GM21423 (cell line): ENCODE data around the gene PPY.
"Not testable (repeated sequence)": the region's sequence is repeated elsewhere in the genome, so short reads cannot be mapped to it uniquely, and the experiment has no call there.

ENCODE experiments used
- ATAC-seq: cut with Tn5 transposase; IDR thresholded peaks from one replicate; pipeline ENCODE4 v1.9.1; 2021; ENCODE audit warnings: mild to moderate bottlenecking, moderate library complexity; ENCODE audit not compliant: unreplicated experiment

PPY gene

DNA sequence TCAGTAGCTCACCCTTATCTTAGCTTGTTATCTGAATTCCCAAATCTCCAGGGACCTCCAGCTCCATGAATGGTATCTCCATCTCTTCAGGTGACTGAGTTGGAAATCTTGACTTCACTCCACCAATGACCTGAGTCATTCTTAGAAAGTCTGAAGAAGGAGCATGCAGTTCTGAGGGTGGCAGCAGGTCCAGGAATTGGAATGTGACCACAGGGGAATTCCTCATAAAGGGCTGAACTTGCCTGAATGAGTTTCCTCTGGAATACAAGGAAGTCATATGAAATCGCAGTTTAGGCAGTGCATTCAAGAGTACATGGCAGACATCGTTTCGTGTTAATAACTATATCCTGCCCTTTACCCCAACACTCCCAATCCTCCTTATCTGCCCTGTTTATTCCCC is 24.0 kb upstream of the PPY start:
- ATAC-seq: no peak

DNA sequence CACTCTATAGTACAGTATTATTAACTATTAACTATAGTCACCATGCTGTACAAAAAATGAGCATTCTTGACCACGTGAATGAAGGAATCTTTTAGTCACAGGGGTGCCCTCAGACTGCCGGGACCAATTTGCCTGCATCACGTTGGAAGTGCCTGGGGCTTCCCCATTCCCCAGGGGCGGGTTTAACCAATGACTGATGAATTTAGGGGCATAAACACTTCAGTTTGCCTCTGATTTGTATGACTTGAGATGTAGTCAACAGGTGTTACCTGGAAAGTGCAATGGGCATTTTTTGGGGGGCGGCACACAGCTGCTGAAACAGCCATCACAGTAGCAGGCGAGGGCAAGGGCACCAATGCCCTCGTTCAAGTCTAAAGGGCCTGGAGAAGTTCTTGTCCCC is 20.2 kb upstream of the PPY start:
- no peak for ATAC-seq

DNA sequence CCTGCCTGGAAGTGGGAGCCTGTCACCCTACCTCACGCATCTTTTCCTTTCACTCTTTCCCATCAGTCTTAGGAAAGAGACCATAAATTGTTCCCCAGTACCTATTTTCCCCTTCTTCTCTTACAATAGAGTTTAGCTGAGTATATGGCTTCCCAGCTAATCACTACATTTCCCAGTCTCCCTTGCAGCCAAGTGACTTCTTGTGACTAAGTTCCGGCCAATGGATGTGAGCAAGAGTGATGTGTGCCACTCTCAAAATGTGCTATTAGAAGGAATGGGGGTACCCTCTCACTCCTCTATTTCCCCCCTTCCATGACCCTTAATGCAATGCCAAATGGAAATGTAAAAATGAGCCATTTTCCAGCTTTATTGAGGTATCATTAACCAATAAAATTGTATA is 19.7 kb upstream of the PPY start:
- ATAC-seq: no peak

DNA sequence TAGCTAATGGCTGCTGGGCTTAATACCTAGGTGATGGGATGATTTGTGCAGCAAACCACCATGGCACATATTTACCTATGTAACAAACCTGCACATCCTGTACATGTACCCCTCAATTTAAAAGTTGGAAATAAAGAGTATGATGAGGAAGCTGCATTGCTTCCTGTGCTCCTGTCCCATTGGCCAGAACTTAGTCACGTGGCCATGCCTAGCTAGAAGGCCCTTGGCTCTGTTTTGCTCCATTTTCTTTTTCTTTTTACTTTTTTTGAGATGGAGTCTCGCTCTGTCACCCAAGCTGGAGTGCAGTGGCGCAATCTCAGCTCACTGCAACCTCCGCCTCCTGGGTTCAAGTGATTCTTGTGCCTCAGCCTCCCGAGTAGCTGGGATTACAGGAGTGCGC is 19.0 kb upstream of the PPY start:
- ATAC-seq: not testable (repeated sequence)

DNA sequence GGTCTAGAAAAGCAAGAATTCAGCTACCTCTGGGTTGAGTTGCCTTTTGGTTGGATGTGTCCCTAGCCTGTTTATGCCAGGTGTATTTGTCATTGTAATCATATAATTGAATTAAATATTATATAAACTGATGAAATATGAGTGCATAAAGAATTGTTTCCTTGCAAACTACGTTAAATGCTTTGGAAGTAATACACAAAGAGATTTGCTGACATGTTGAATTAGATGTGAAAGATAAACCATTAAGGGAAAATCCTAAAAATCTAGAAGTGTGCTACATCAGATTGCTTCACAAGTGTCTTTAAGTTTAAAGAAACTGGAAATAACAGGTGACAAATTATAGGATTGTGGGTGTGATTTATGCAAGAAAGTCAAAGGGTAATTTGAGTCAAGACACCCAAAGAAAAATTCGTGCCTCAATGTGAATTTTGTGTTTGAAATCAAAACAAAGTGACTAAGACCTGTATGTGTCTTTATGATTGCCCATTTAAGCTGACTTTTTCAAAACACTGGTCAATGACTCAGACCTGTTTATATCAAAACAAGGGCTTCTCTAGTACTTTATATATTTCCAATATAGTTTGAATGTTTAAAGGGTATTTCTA is 16.6 kb upstream of the PPY start:
- no peak for ATAC-seq

DNA sequence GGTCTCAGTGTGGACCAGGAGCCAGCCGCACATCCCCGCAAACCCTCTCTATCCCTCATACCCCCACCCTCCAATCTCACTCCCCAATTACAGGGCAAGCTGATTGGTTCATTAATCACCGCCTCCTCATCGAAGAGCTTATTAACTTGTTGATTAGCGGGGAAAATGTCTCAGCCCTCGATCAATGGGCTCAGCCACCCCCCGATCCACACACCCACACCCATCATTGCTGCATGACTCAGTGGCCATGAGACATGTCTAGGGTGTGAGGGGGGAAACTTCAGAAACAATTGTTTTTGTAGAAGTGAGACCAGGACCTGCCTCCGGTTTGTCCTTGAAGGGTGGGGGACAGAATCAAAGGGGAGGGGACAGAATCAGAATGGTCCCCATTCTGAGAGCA is 13.9 kb upstream of the PPY start:
- ATAC-seq: no peak

DNA sequence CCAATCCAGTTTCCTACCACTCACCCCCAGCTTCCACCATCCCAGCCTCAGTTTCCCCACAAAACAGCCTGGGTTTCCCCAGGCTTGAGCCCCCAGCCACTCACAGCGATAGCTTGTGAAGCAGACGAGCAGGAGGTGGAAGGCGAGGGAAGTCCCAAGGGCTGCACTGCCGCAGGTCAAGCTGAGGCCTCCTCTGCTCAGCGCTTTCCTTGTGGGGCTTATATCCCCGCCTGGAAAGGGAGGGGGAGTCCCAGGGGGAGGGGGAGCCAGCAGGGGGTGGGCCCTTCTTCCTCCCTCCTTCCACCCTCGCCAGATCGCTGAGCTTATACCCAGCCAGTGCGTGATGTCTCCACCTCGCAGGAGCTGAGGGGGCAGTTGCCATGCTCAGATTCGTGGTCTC is 11.5 kb upstream of the PPY start, which contains the start of gene PYY:
PYY (minus strand) TSS at position 195 of the 400 bp plus-strand sequence. CDS start 457 bp downstream, outside the sequence.
- ATAC-seq: no peak

DNA sequence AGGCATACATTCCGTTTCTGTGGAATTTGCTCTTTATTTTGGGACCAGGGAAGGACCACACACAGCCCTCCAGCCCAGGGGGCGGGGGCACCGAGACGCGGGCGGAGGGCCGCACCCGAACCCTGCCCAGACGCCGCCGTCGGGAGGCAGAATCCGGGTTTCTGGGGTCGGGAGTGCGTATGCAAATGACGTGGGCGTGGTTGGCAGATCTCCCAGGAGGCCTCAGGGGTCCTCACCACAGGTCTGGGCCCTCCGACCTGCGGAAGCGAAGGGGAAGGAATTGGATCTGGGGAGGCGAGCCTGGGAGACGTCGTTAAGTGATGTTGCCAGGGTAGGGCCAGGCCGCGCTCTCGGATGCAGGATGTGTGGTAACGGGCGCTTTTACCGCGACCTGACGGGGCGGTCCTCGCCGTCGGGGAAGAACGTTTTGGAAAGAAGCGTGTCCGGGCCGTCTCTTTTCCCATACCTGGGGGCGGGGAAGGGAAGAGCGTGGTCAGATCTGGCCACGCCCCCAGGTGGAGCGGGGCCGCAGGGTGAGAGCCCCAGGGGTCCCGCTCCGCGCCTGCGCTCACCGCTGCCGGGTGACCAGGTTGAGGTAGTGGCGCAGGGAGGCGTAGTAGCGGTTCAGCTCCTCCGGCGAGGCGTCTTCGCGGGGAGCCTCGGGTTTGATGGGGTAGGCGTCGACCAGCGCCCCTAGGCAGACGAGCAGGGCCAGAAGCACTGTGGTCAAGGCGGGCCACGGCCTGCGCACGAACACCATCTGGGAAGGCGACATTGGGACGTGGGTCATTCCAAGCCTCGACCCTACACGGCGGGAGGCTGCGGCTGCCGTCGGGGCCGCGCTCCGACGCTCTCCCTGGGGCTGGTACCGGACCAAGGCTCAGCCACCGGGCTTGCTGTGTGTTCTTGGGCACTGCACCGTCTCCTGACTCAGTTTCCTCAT is 10.7 kb upstream of the PPY start:
- no peak for ATAC-seq

DNA sequence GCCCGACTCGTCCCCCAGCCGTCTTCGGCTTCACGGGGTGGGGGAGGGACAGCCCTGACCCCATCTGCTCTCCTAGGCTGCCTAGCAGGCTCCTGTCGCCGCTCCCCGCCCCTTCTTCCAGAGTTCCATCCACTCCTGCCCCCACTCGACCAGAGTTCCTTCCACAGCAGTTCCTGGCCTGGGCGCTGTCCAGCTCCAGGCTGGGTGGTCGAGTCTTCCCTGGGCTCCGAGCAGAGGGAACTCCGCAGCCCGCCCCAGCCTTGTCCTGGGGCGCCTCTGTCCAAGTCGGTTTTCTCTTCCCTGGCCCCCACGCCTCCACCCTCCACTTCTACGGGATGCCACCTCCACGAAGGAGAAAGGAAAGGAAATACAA is 10.1 kb upstream of the PPY start:
- no peak for ATAC-seq

DNA sequence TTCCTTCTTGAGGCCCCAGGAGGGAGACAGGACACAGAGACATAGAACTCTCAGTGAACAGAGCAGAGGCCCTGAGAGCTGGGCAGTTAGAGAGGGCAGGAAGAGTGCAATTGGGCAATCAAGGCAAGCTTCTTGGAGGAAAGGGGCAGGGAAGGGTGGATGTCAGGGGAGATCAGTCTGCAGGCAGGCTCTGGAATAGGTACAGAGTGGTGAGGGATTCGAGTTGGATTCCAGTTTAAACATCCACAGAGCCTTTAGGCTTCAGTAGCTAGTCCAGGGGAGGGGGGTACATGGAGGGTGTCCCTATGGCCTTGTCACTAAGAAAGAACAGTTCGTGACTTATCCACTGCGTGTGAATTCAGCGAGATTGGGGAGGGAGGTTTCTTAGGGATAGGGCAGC is 9.5 kb upstream of the PPY start:
- no peak for ATAC-seq

DNA sequence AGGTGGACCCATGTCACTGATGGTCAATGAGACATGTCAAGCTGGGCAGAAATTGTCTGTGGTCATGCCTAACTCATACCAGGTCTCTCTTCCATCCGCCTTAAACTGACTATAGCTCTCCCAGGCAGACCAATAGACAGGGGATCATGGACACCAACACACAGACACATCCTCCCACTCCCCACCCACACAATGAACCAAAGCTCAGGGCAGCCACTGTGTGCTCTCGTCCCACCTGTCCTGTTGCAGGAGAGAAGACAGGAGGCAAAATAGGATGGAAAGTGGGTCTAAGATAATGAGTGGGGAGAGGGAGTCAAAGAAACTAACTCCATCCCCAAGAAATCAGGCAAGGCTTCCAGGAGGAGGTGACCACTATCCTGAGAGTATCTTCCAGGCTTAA is 8.3 kb upstream of the PPY start:
- ATAC-seq: no peak

DNA sequence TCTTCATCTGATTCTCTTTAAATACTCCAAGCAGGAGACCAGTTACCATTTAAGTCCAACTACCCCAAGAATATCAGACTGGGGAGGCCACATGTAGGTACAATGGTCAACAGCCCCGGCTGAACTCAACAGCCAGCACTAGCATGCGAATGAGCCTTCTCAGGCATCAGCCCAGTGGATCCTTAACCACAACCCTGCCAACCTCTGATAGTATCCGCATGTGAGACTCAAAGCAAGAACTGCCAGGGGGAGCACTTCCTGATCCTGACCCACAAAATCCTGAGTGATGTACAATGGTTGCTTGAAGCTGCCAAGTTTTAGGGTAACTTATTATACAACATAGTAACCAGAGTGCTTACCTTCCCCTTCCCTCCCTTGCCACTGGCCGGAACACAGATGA is 7.5 kb upstream of the PPY start:
- ATAC-seq: no peak

DNA sequence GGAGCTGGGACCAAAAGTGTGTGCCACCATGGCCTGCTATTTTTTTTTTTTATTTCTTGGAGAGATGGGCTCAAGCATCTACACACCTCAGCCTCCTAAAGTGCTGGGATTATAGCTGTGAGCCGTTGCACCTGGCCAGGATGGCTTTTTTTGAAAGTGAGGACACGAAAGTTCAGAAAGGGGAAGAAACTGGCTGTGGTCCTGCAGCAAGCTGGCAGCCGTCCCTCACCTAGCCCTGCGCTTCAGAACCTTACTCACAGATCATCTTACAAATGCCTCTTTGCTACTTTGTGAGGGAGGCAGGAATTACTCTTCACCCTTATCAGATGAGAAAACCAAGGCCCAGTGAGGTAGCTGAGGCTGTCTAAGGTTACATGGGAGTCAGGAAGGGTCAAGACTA is 4.5 kb upstream of the PPY start:
- ATAC-seq: no peak

DNA sequence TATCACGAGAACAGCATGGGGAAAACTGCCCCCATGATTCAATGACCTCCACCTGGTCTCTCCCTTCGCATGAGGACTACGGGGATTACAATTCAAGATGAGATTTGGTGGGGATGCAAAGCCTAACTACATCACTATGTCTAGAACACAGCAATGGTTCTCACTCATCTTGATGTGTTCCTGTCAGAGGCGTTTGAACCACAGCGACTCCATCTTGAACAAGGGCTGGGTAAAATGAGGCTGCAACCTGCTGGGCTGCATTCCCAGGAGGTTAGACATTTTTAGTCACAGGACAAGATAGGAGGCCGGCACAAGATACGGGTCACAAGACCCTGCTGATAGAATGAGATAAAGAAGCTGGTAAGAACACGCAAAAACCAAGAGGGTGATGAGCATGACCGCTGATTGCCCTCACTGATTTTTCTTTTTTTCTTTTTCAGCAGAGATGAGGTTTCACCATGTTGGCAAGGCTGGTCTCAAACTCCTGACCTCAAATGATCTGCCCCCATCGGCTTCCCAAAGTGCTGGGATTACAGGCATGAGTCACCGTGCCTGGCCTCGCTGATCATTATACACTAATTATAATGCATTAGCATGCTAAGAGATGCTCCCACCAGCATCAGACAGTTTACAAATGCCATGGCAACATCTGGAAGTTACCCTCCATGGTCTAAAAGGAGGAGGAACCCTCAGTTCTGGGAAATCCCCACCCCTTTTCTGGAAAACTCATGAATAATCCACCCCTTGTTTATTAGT is 3.0 kb upstream of the PPY start:
- no peak for ATAC-seq

DNA sequence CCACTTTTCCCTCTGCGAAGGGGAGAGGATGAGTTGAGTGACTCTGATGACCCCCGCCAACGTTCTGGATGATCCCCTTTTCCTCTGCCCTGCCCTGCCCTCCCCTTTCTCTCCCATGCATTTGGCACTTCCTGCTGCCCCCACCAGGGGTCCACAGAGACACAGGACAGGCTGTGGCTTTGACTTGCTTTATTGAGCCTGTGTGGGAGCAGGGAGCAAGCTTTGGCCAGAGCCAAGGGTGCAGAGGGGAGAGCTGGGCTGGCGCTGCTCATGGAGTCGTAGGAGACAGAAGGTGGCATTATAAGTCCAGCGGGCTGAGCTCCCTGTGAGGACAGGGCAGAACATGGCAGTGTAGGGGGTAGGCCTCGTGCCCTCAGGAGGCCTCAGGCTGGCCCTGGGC is 1.6 kb downstream of the PPY start:
- ATAC-seq: no peak

DNA sequence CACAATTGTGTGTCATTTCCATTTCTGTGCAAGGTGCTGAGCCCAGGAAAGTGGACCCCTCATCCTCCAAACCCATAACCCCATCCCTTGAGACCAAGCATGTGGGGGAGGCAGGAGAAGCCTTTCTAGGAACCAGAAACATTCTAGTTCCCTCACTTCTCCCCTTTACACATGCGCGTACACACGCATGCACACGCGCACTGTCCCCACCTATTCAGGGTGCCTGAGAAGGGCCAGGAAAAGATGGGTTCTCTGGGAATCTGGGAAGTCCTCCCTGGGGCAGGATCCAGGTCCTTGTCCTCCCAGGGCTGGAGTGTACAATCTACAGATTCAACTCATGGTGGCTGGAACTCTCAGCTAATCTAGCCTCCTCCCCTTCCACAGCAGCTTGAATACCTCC is 2.4 kb downstream of the PPY start:
- no peak for ATAC-seq

DNA sequence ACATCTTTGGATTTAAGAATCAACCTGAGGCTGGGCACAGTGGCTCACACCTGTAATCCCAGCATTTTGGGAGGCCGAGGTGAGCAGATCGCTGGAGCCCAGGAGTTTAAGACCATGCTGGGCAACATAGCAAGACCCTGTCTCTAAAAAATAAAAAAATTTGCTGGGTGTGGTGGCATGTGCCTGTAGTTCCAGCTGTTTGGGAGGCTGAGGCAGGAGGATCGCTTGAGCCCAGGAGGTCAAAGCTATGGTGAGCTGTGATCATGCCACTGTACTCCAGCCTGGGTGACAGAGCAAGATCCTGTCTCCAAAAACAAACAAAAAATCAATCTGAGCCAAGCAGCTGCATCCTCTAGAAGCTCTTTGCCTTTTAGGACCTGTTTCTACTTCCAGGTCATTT is 2.8 kb downstream of the PPY start:
- not testable (repeated sequence) for ATAC-seq

DNA sequence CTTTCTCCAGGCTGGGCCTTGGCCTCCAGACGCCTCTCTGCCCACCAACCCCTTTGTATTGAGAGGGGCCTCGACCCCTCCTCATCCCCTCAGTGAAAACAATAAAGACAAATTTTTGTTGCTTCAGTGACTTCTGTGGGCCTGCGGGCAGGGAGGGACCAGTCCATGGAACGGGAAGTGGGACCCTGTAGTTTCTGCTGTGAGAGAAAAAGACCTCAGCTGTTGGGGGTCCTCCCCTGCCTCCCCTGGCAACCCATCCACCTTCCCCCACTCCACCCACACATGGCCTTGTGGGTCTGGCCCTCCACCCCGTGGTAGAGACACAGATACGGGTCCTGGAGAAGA is 3.5 kb downstream of the PPY start:
- no peak for ATAC-seq

DNA sequence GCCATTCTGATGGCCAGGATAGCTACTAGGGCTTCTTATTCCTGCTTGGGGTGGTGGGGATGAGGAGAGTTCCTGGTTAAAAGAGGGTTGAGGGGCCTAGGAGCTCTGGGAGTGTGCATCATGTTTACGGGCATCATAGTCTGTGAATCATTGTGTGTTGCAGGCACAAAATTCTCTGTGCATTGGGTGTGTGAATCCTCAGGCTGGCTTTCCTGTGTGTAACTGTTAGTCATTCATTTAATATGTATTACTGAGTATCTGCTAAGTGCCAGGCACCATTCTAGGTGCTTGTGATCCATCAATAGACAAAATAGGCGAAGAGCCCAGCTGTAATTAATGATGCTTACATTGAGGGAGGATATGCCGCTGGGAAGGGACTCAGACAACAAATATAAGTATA is 5.8 kb downstream of the PPY start:
- no peak for ATAC-seq

DNA sequence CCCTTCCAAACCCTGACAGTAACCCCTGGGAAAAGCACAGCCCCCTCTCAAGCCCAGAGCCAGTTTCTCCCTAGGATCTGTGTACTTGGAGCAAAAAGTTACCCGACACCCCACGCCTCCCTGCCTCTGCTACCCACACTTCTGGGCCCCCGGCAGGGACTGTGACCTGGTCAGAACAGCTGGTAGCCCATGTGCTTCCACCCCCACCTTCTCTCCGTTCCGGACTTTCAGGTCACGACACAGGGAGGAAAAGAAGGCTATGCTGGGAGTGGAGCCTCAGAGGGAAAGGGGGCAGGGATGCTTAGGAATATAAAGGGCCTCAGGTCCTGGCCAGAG is 6.4 kb downstream of the PPY start:
- ATAC-seq: no peak

DNA sequence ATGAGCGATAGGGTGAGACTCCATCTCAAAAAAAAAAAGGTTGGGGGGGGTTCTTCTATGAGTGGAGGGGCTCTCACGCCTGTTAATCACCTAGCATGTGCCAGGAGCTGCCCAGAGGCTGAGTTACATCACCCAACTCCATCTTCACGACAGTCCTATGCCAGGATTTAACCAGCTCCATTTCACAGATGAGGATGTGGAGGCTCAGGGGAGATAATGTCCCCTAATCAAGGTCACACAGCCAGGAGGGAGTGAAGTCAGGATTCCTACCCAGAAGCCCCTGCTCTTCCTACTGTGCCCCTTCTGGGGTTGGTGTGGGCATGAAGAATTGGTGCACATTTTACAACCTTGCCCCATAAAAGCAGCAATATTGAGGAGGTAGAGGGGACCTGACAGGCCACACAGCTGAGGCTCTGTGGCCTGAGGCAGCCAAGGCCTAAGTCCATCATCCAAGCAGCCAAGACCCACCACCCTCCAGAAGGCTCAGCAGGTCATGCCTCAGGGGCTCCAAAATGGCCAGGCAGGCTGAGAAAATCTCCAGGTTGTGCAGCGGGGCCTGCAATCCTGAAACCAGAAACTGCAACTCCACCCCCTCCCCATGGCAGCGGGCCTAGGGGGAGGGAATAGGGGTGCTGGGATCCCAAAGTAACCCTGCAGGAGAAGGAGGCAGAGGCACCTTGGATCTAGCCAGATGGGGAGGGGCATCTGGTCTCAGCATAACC is 6.9 kb downstream of the PPY start:
- no peak for ATAC-seq
